Left renal cortex interstitium (tissue), 4 donors: ENCODE data around the gene KLHDC7A. TPM values are rescaled to one million over a fixed set of nuclear protein-coding genes. Genes with fewer than 3 reads are reported as not detected.

Experiments used
- polyA plus RNA-seq, 4 donors: library from polyadenylated mRNA; unstranded; fragments of 120-200 nt; gene quantifications; one replicate each; pipeline ENCODE4 v1.2.1, GENCODE V29; 2013; ENCODE audit not compliant: insufficient read length in 4 of 4

Gene KLHDC7A
- polyA plus RNA-seq, 4 donors = 10.9 to 15.0 (median 12.4) TPM

Other genes starting within 250 kb of the KLHDC7A start
- gene PAX7, start 149.9 kb downstream of the KLHDC7A start, polyA plus RNA-seq = under 1 TPM in 1 of 4 donors, not detected in 3; 0.02 TPM